Stomach (tissue), 9 donors: ENCODE data around the gene DMPK. TPM values are rescaled to one million over a fixed set of nuclear protein-coding genes. Genes with fewer than 3 reads are reported as not detected.

Experiments used
- DNase-seq, 2 donors: peaks; one replicate each; pipeline versions ENCODE4 v3.0.0 to v3.0.0-alpha.2; 2013 to 2019
- H3K27ac ChIP-seq, 5 donors: fragments of 200-600 bp in 4 of 5; sonication (generic) in 4 of 5; one replicate each; pipeline ENCODE4 v1.5.1; 2013 to 2019; ENCODE audit warnings: mild to moderate bottlenecking in 1 of 5, moderate library complexity in 1 of 5
- H3K27me3 ChIP-seq, 3 donors: fragments of 200-600 bp; sonication (generic); one replicate each; pipeline ENCODE4 v1.5.1; 2017 to 2019; ENCODE audit warnings: mixed run types in 1 of 3
- H3K36me3 ChIP-seq, 4 donors: fragments of 200-600 bp; sonication (generic); 1 replicate in 3 of 4; 2 replicates in 1 of 4; pipeline ENCODE4 v1.5.1; 2016 to 2019
- H3K4me1 ChIP-seq, 4 donors: fragments of 200-600 bp; sonication (generic); one replicate each; pipeline ENCODE4 v1.5.1; 2016 to 2019
- H3K4me3 ChIP-seq, 4 donors: fragments of 200-600 bp; sonication (generic) in 3 of 4; one replicate each; pipeline ENCODE4 v1.5.1; 2016 to 2019; ENCODE audit warnings: mild to moderate bottlenecking in 1 of 4
- H3K9me3 ChIP-seq, 4 donors: fragments of 200-600 bp; sonication (generic); one replicate each; pipeline ENCODE4 v1.5.1; 2016 to 2019
- EP300 ChIP-seq: sonication (generic); formaldehyde crosslinking; IDR thresholded peaks from one replicate; pipeline ENCODE4 v1.6.1; 2017; ENCODE audit warnings: antibody characterized with exemption
- POLR2A ChIP-seq, 4 donors: fragments of 450-650 bp; IDR thresholded peaks; one replicate each; pipeline ENCODE4 v1.6.1; 2016; ENCODE audit warnings: antibody characterized with exemption in 4 of 4, control low read depth in 2 of 4, mild to moderate bottlenecking in 1 of 4, moderate library complexity in 1 of 4
- POLR2AphosphoS5 ChIP-seq, 3 donors: sonication (generic); formaldehyde crosslinking; IDR thresholded peaks; one replicate each; pipeline ENCODE4 v1.6.1; 2016; ENCODE audit warnings: antibody characterized with exemption in 3 of 3
- WGBS, 5 donors: extraction: QIAGEN DNeasy Blood & Tissue Kit in 3 of 5; methylation state at CpG; one replicate each; pipeline versions ENCODE4 v1.1.5 to v1.1.7; 2013 to 2018; 5-methylcytosine and 5-hydroxymethylcytosine counted together
- intact Hi-C: fragments of 100-400 bp; cut with DNase I; formaldehyde crosslinking; loops from one replicate; pipeline ENCODE4 v1.15.1; 2023; ENCODE audit warnings: low total_unique reads
- polyA plus RNA-seq, 3 donors: library from polyadenylated mRNA; stranded (reverse); fragments of 200-250 nt; gene quantifications; one replicate each; pipeline ENCODE4 v1.2.3, GENCODE V29; 2013
- total RNA-seq, 5 donors: library from RNA; depleted of rRNA; stranded (reverse); fragments of >200 nt; gene quantifications; one replicate each; pipeline versions ENCODE4 v1.1.0 to v1.2.3, GENCODE V29; 2014 to 2016
- TF ChIP-seq, protein P1 (sequence below), 7 experiments: fragments of 450-650 bp in 4 of 7; fragments of 200-600 bp in 3 of 7; sonication (generic) in 3 of 7; IDR thresholded peaks; one replicate each; pipeline ENCODE4 v1.5.1; 2016 to 2019; ENCODE audit warnings: antibody characterized with exemption in 7 of 7, control low read depth in 2 of 7, mild to moderate bottlenecking in 1 of 7
- donor health status: healthy with polysubstance abuse.
- donor health status: Bipolar disorder and iron deficiency.
- donor health status: healthy.

DMPK gene
- total and polyA plus RNA-seq, 8 donors = 27.2 to 248 (median 71.9) TPM

- peak; percentile 55 to 72 for DNase-seq
- Histone ChIP-seq H3K4me3 (peak overlapping the region; percentile 54 to 71 (median 64)), H3K27ac (peak overlapping the region; percentile 20 to 88 (median 86)), H3K4me1 (peaks cover 53 to 83% (median 70%) of the 10 kb centered on the region in 4 donors), H3K27me3 (peaks cover 0 to 65% (median 0%) of the 10 kb centered on the region in 3 donors), H3K9me3 (no peaks in the 10 kb centered on the region), H3K36me3 (peaks cover 34 to 47% (median 38%) of the 10 kb centered on the region in 4 donors)
- TF ChIP-seq, protein P1, sequence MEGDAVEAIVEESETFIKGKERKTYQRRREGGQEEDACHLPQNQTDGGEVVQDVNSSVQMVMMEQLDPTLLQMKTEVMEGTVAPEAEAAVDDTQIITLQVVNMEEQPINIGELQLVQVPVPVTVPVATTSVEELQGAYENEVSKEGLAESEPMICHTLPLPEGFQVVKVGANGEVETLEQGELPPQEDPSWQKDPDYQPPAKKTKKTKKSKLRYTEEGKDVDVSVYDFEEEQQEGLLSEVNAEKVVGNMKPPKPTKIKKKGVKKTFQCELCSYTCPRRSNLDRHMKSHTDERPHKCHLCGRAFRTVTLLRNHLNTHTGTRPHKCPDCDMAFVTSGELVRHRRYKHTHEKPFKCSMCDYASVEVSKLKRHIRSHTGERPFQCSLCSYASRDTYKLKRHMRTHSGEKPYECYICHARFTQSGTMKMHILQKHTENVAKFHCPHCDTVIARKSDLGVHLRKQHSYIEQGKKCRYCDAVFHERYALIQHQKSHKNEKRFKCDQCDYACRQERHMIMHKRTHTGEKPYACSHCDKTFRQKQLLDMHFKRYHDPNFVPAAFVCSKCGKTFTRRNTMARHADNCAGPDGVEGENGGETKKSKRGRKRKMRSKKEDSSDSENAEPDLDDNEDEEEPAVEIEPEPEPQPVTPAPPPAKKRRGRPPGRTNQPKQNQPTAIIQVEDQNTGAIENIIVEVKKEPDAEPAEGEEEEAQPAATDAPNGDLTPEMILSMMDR (IDR thresholded peaks at IDR 0.05) = no peak
- TF ChIP-seq POLR2AphosphoS5 (IDR thresholded peaks at IDR 0.05) (peak in 1 of 3 donors; percentile 14), EP300 (no peak)
- 18 to 35% (median 28%) methylated on average over 14 to 17 of the region's 17 CpGs for WGBS, 5 donors
- intact Hi-C loops = no loop called here
These were observed 802 bp downstream of the DMPK start for GRCh38 chr19:45781214-45782161.

DNA sequence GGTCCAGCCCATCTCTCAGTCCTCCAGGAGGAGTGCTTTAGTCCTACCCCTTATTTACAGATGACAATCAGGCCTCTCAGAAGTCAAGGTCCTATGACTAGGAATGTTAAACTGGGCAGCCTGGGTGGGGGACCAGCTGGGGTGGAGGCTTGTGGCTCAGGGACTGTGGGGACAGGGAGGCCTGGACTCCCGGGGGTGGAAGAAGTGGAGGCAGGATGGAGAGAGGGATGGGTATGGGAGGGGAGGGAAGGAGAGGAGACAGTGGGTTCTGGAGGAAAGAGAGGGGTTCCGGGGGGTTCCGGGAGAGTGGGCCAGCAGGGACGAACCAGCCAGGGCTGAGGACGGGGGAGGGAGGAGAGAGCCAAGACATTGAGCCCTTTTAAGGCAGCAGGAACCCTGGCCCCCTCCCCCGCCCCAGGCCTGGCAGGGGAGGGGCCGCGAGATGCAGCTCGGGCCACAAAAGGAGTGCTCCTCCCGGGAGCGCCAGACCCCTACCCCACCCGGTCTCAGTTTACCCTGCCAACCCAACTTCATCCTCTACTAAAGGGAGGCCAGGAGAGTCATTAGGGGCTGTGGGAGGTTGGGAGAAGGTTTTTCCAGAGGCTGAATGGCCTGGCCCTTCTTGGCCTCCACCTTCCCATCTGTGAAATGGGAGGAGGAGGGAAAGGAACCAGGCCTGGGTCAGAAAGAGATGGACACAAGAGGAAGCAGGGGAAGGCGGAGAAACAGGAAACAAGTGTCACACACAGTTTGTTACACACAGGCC is 1.7 kb downstream of the DMPK start:
- H3K4me1 ChIP-seq = peaks cover 53 to 78% (median 67%) of the 10 kb centered on the region in 4 donors
- DNase-seq = peak in 1 of 2 donors; percentile 67
- peak overlapping the region; percentile 54 to 71 (median 64) for H3K4me3 ChIP-seq
- H3K9me3 ChIP-seq = no peaks in the 10 kb centered on the region
- 20 to 39% (median 35%) methylated on average over 13 of the region's 13 CpGs for WGBS, 5 donors
- TF ChIP-seq, protein P1 (IDR thresholded peaks at IDR 0.05) = no peak
- TF ChIP-seq POLR2A (IDR thresholded peaks at IDR 0.05) (no peak), EP300 (no peak), POLR2AphosphoS5 (IDR thresholded peaks at IDR 0.05) (no peak)
- H3K36me3 ChIP-seq = peaks cover 28 to 42% (median 32%) of the 10 kb centered on the region in 4 donors
- H3K27ac ChIP-seq = peak overlapping the region in 4 of 5 donors; percentile 83 to 88 (median 87)
- H3K27me3 ChIP-seq = peaks cover 0 to 57% (median 0%) of the 10 kb centered on the region in 3 donors
- intact Hi-C loops = no loop called here

DNA sequence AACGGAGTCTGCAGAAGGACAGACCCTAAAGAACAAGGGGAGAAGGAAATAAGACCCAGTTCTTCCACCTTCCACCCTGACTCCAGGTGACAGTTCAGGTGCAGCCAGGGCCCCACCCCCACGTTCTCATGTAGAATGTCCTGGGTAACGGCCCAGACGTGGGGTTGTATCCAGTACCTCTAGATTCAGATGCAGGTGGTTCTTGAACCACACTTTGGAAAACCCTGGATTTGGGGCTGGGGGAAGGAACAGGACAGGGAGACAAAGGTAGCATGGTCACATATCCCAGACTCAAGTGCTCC is 2.2 kb downstream of the DMPK start:
- DNase-seq = no peak
- 17 to 36% (median 31%) methylated on average over 4 of the region's 4 CpGs for WGBS, 5 donors
- Histone ChIP-seq H3K27ac (peak overlapping the region in 4 of 5 donors; percentile 83 to 88 (median 87)), H3K36me3 (peaks cover 23 to 38% (median 27%) of the 10 kb centered on the region in 4 donors), H3K27me3 (peaks cover 0 to 55% (median 0%) of the 10 kb centered on the region in 3 donors), H3K9me3 (no peaks in the 10 kb centered on the region), H3K4me1 (peaks cover 53 to 73% (median 63%) of the 10 kb centered on the region in 4 donors), H3K4me3 (peak overlapping the region; percentile 54 to 71 (median 64))
- TF ChIP-seq EP300 = no peak
- TF ChIP-seq POLR2AphosphoS5 (IDR thresholded peaks at IDR 0.05) = no peak
- TF ChIP-seq, protein P1 (IDR thresholded peaks at IDR 0.05) = no peak
- no peak for TF ChIP-seq POLR2A (IDR thresholded peaks at IDR 0.05)
- intact Hi-C loops = no loop called here
